ENCODE measurements around the gene ABO. TPM values are rescaled to one million over a fixed set of nuclear protein-coding genes. Genes with fewer than 3 reads are reported as not detected.
A peak's percentile ranks its signal among the peaks of the same experiment; 100 is the strongest.
"Not testable (repeated sequence)": the region's sequence is repeated elsewhere in the genome, so short reads cannot be mapped to it uniquely, and the experiment has no call there.

The ABO gene
- total RNA-seq, 1 donor from 2014 or later = 3.7 TPM

DNA sequence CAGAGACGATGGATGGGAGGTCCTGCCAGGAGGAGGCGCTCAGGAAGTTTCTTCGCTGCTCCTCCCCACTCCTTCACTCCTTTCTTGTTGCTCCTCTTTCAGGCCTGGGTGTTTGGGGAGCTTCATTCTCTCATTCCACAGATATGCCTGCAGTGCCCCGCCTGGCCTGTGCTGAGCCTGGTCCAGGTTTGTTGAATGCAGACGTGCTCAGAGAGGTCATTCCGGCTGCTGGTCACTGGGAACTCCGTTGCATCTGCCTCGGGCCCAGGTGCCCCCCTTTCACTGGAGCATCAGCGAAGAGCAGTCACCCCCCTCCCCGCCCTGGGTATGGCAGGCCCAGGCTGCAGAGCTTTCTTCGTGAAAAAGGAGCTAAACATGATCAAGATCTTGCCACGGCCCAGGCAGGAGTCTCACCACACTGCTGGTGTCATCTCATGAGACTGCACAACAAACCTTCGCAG is 45.5 kb upstream of the ABO start:
- no peaks in the 10 kb centered on the region for H3K4me1 Mint-ChIP-seq (ENCODE audit: unreplicated experiment)
- DNase-seq (ENCODE audit: extremely low spot score, unreplicated experiment) = no peak
- H3K27ac Mint-ChIP-seq = no peak overlapping the region
- H3K27me3 Mint-ChIP-seq = peaks cover 9% of the 10 kb centered on the region
- H3K4me3 Mint-ChIP-seq = no peak overlapping the region
- H3K9me3 Mint-ChIP-seq = peaks cover 5% of the 10 kb centered on the region
- TF ChIP-seq, protein P1, sequence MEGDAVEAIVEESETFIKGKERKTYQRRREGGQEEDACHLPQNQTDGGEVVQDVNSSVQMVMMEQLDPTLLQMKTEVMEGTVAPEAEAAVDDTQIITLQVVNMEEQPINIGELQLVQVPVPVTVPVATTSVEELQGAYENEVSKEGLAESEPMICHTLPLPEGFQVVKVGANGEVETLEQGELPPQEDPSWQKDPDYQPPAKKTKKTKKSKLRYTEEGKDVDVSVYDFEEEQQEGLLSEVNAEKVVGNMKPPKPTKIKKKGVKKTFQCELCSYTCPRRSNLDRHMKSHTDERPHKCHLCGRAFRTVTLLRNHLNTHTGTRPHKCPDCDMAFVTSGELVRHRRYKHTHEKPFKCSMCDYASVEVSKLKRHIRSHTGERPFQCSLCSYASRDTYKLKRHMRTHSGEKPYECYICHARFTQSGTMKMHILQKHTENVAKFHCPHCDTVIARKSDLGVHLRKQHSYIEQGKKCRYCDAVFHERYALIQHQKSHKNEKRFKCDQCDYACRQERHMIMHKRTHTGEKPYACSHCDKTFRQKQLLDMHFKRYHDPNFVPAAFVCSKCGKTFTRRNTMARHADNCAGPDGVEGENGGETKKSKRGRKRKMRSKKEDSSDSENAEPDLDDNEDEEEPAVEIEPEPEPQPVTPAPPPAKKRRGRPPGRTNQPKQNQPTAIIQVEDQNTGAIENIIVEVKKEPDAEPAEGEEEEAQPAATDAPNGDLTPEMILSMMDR (conservative IDR thresholded peaks at IDR 0.05) = no peak
- no peaks in the 10 kb centered on the region for H3K36me3 Mint-ChIP-seq

DNA sequence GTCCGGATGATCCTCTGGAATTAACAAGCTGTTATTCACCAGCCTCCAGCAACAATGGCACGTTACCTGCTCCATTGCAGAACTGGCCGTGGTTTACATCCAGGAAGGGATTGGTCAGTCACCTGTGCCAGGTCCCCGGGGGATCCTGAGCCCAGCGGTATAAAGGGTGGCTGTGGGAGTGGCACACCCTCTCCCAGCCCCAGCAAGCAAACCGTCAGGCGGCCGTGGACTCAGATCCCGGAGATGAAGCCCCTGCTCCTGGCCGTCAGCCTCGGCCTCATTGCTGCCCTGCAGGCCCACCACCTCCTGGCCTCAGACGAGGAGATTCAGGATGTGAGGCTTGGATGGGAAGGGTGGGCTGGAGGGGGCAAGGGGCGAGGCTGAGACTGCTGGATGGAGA is 42.5 kb upstream of the ABO start:
- DNase-seq (ENCODE audit: extremely low spot score, unreplicated experiment); H3K4me1 Mint-ChIP-seq (ENCODE audit: unreplicated experiment); H3K4me3 Mint-ChIP-seq; H3K27me3 Mint-ChIP-seq; H3K27ac Mint-ChIP-seq; H3K9me3 Mint-ChIP-seq; H3K36me3 Mint-ChIP-seq: not testable (repeated sequence)

DNA sequence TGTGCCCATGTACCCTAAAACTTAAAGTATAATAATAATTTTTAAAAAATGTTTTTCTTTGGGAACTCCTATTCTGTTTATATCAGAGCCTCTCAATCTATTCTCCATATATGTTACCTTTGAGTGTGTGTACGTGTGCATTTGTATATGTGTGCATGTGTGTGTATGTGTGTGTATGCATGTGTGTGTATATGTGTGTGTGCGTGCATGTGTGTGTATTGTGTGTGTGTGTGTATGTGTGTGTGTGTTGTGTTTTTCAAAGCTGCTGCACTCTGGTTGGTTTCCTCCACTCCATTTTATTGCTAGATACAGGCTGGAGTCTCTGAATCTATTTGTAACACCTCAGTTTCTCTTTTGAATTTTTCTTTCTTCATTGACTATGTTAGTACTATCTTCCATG is 41.0 kb upstream of the ABO start:
- TF ChIP-seq, protein P1 (conservative IDR thresholded peaks at IDR 0.05) = no peak
- Mint-ChIP-seq H3K27ac (no peak overlapping the region), H3K9me3 (no peaks in the 10 kb centered on the region), H3K27me3 (peaks cover 9% of the 10 kb centered on the region), H3K4me3 (no peak overlapping the region), H3K4me1 (ENCODE audit: unreplicated experiment) (no peaks in the 10 kb centered on the region), H3K36me3 (no peaks in the 10 kb centered on the region)
- no peak for DNase-seq (ENCODE audit: extremely low spot score, unreplicated experiment)

DNA sequence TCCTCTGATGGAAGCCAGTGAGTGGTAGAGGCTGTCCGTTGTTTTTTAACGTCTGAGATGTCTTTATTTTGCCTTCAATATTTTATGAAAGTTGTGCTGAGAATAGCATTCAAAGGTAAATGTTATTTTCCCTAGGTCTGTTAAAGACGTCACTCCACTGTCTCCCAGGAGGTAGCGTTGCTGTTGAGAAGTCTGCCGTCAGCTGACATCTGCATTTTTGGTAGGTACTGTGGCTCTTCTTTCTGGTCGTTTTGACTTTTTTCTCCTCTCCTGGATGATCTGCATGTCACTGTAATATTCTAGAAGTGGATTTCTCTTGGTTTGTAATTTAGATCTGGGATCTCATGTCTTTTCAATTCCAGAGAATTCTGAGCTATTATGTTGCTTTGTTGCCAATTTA is 34.6 kb upstream of the ABO start:
- H3K4me1 Mint-ChIP-seq (ENCODE audit: unreplicated experiment) = no peaks in the 10 kb centered on the region
- peaks cover 12% of the 10 kb centered on the region for H3K27me3 Mint-ChIP-seq
- no peaks in the 10 kb centered on the region for H3K36me3 Mint-ChIP-seq

DNA sequence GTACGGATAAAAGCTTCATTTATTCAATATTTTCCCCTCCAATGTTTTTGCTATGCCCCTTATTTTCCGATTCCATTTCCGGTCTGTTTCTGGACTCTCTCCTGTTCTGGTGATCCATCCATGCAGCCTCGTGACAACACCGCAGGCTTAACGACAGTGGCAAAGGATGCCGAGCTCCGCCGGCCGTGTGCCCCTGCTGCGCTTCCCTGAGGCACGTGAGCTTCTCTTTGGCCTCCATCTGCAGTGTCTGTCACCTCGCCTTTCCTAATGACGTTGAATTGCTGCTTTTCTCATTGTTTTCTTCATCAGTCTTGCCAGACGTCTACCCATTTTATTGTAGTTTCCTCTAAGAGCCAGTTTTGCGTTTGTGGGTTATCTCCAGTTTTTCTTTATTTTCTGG is 32.3 kb upstream of the ABO start:
- Mint-ChIP-seq H3K27ac (no peak overlapping the region), H3K36me3 (no peaks in the 10 kb centered on the region), H3K9me3 (peaks cover 9% of the 10 kb centered on the region), H3K4me3 (no peak overlapping the region), H3K4me1 (ENCODE audit: unreplicated experiment) (no peaks in the 10 kb centered on the region), H3K27me3 (peaks cover 16% of the 10 kb centered on the region)
- TF ChIP-seq, protein P1 (conservative IDR thresholded peaks at IDR 0.05) = no peak
- DNase-seq (ENCODE audit: extremely low spot score, unreplicated experiment) = peak; percentile 48

More for the DNA sequence above, 34.6 kb upstream of the ABO start:
- Mint-ChIP-seq H3K27ac (no peak overlapping the region), H3K9me3 (peaks cover 9% of the 10 kb centered on the region), H3K4me3 (no peak overlapping the region)
- TF ChIP-seq, protein P1 (conservative IDR thresholded peaks at IDR 0.05) = no peak
- no peak for DNase-seq (ENCODE audit: extremely low spot score, unreplicated experiment)

DNA sequence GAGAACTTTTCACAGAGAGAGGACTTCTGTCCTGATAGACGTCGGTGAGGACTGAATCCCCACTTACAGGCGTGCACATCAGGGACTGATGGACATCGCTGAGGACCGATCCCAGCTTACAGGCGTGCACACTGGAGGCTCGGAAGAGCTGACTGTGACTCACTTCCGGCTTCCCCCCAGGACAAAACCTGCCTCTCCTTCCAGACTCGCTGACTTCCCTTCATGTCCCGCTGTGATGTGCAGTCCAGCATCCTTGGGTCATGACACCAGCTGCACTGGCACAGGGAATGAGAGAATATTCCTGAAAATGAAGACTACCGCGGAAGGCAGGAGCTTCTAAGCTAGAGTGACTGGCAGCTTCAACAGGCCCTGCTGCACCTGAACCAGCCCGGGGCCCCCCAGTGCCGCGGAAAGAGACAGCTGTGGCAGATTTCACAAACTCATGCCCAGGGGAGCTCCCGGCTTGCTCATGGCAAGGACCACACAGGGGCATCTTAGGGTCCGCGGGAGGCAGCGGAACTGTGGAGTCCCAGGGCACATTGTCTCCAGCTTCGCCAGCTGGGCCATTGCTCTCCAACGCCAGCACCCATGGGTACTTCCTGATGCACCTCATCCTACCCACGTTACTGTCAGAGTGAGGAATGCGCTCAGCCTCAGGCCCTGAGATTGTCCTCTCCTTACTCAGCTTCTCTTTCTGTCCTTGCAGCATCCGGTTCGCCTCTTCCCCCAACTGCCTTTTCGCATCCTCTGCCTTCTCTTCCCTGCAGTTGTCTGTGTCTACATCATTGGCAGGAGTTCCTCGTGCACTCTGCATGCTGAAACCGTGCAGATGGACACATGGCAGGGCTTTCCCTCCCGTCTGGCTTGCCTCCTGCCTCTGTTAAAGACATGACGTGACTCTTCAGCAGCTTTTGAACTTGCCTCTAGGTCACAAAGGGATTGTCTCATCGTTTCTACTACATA is 31.5 kb upstream of the ABO start:
- Mint-ChIP-seq H3K4me3 (no peak overlapping the region), H3K27me3 (peaks cover 18% of the 10 kb centered on the region), H3K4me1 (ENCODE audit: unreplicated experiment) (no peaks in the 10 kb centered on the region), H3K36me3 (no peaks in the 10 kb centered on the region), H3K27ac (no peak overlapping the region), H3K9me3 (peaks cover 9% of the 10 kb centered on the region)
- DNase-seq (ENCODE audit: extremely low spot score, unreplicated experiment) = peak; percentile 58
- TF ChIP-seq, protein P1 (conservative IDR thresholded peaks at IDR 0.05) = no peak

Data from type B pancreatic cell (in vitro differentiated cells).